Astrocyte of the cerebellum (primary cell): ENCODE results near the gene UROC1.
A peak's percentile ranks its signal among the peaks of the same experiment; 100 is the strongest.

Source experiments
- DNase-seq: peaks from one replicate; pipeline ENCODE4 v3.0.0-alpha.2; 2011; ENCODE audit warnings: low read depth
- H3K4me3 ChIP-seq: 2 replicates; pipeline ENCODE4 v1.5.1; 2011; ENCODE audit warnings: mild to moderate bottlenecking, low read depth, low read length, moderate library complexity
- in situ Hi-C: cut with HindIII; loops from 2 replicates; pipeline ENCODE4 v1.10.0; 2017; ENCODE audit warnings: low sequenced_read_pairs
- TF ChIP-seq, protein P1 (sequence below): IDR thresholded peaks from 2 replicates; pipeline ENCODE4 v1.5.1; 2012; ENCODE audit warnings: low read length, low read depth, moderate library complexity, mild to moderate bottlenecking; ENCODE audit errors: missing control alignments

The UROC1 gene

DNA sequence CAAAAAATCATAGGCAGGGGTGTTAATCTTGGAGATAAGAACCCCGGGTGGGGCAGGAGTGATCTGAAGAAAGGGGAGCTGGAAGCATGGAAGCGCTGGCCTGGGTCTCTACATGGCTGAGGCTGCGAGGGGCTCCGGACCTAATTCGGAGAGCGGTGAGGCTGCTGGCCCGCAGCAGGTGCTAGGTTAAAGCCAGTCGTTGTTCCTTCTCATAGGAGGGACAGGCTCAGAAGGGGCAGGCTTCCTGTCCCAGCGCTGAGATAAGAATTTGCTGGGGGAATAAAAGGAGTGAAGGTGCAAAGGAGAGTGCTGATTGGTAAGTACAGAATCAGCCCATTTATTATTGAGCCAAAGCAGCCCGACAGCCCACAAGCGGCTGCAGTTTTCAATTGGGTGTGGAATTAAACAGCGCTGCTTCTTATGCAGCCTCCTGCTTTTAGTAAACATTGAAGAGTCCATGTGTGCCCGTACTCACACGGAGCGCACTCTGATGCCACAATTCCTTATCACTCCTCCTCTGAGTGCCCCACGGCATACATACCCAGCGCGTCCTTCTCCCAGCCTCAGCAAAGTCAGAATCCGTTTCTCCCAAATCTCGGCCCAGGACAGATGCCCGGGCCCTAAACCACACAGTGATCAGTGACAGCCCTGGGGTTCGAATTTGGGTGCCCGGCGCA lies 23.5 kb upstream of the UROC1 start:
- in situ Hi-C loops = no loop called here
- H3K4me3 ChIP-seq = no peak overlapping the region
- DNase-seq = no peak
- TF ChIP-seq, protein P1, sequence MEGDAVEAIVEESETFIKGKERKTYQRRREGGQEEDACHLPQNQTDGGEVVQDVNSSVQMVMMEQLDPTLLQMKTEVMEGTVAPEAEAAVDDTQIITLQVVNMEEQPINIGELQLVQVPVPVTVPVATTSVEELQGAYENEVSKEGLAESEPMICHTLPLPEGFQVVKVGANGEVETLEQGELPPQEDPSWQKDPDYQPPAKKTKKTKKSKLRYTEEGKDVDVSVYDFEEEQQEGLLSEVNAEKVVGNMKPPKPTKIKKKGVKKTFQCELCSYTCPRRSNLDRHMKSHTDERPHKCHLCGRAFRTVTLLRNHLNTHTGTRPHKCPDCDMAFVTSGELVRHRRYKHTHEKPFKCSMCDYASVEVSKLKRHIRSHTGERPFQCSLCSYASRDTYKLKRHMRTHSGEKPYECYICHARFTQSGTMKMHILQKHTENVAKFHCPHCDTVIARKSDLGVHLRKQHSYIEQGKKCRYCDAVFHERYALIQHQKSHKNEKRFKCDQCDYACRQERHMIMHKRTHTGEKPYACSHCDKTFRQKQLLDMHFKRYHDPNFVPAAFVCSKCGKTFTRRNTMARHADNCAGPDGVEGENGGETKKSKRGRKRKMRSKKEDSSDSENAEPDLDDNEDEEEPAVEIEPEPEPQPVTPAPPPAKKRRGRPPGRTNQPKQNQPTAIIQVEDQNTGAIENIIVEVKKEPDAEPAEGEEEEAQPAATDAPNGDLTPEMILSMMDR = no peak

DNA sequence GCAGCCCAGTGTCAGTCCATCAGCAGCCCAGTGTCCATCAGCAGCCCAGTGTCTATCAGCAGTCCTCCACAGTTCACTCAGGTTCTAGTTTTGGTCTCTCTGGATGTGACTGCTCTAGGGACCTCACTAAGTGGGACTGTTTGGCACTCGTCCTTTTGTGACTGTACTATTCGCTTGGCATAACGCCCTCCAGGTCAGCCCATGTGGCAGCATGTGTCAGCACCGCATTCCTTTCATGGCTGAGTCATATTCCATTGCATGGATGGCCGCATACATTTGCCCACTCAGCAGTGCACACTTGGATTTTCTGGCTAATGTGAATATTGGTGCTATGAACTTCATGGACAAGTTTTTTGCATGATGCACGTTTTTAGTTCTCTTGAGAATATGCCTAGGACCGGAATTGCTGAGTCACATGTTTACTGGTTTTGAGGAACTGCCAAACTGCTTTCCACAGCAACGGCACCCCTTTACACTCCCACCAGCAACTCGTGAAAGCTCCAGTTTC lies 22.8 kb upstream of the UROC1 start:
- in situ Hi-C loops = no loop called here
- TF ChIP-seq, protein P1 = no peak
- H3K4me3 ChIP-seq = no peak overlapping the region
- peak; percentile 82 for DNase-seq

DNA sequence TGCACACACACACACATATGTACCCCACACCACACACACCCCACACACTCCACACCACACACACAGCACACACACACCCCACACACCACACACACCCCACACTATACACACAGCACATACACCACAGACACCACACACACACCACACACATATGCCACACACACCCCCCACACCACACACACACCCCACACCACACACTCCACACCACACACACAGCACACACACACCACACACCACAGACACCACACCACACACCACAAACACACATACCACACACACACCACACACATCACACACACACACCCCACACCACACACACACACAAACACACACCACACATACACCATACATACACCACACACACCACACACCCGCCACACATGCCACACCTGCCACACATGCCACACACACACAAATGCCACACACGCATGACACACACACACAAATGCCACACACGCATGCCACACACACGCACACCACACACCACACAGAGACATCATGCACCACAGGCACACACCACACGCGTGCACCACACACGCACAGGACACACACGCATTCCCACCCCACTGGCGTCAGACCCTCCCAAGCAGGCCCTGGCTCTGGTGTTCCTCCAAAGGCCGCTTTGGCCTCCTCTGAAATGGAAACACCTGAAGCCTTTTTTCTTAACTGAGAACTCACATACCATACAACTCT lies 22.1 kb upstream of the UROC1 start:
- TF ChIP-seq, protein P1 = no peak
- in situ Hi-C loops = no loop called here
- DNase-seq = no peak

DNA sequence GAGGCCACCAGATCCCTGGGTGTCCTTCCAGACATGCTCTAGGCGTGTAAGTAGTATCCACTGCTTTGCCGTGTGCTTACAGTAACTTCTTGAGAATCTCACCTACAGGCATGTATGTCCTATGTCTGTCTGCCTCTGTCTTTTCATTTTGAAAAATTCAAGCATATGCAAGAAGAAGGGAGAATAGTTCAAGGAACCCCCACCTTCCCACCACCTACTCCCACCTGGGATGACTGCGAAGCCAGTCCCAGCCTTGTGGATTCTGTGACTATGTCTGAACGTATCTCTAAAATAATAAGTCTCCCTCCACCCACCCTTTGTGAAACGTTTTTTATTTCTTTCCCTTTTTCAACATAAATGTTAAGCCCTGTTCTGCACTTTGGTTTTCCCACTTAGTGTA lies 21.4 kb upstream of the UROC1 start:
- H3K4me3 ChIP-seq = no peak overlapping the region
- in situ Hi-C loops = no loop called here
- TF ChIP-seq, protein P1 = no peak
- DNase-seq = no peak

More for the DNA sequence above, 22.1 kb upstream of the UROC1 start:
- no peak overlapping the region for H3K4me3 ChIP-seq

DNA sequence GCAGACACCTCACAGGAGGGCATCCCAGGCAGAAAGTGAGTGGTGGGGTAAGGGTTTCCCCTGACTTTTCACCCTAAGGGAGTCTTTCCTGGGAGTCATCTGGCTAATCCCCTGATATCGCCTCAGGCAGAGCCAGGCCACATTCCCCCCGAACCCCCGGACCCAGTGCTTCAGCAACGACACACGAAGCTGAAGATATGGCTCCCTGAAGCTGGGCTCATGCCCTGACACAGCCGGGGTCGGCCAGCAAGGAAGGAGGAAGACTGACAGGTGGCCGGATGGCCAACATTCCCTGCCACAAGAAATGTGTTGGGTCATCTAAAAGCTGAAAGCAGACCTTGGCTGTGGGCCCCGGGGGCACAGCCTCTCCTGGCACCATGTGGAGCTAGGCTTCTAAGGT lies 20.7 kb upstream of the UROC1 start:
- no peak overlapping the region for H3K4me3 ChIP-seq
- in situ Hi-C loops = no loop called here
- TF ChIP-seq, protein P1 = no peak
- DNase-seq = no peak

DNA sequence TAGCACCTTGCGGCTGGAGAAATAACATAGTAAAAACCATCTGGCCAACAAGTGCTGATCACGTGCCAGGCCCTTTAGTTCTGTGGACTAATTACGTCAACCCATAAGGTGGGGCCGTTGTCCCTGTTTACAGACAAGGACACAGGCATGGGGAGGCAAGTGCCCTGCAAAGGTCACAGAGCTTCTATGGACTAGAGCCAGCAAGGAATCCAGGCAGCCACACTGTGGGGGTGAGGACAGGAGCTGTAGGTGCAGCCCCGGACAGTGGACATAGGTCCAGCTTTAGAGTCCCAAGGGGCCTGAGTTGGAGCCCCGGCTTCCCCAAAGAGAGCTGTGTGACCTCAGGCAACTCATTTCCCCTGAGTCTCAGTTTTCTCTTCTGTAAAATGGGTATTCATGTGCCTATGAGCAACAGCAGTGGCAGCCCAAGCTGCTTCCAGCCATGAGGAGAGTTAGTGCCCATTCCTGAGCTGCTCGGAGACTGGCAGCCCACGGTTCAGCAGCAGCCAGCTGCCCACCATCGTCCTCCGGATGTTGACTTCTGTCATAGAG lies 20.2 kb upstream of the UROC1 start:
- in situ Hi-C loops = no loop called here
- no peak overlapping the region for H3K4me3 ChIP-seq
- no peak for DNase-seq
- TF ChIP-seq, protein P1 = no peak
